ENCODE results near the gene CEP164.

- no peak for TF ChIP-seq CTCF (IDR thresholded peaks at IDR 0.05)
- no peak for TF ChIP-seq POLR2A (IDR thresholded peaks at IDR 0.05)
Measured at GRCh38 chr11:117427356-117427874, 99.8 kb downstream of the CEP164 start.
